Vagina (tissue), 2 donors: ENCODE measurements around the gene TMCC2. TPM values are rescaled to one million over a fixed set of nuclear protein-coding genes. Genes with fewer than 3 reads are reported as not detected.

Source experiments
- DNase-seq, 2 donors: peaks; one replicate each; pipeline ENCODE4 v3.0.0-alpha.2; 2017; ENCODE audit errors: extremely low spot score in 2 of 2
- H3K27ac ChIP-seq: fragments of 200-600 bp; sonication (generic); one replicate; pipeline ENCODE4 v1.5.1; 2019
- H3K27me3 ChIP-seq: fragments of 200-600 bp; sonication (generic); one replicate; pipeline ENCODE4 v1.5.1; 2019
- H3K36me3 ChIP-seq, 2 donors: fragments of 200-600 bp; sonication (generic); one replicate each; pipeline ENCODE4 v1.5.1; 2017 to 2019
- H3K4me1 ChIP-seq: fragments of 200-600 bp; sonication (generic); one replicate; pipeline ENCODE4 v1.5.1; 2019
- H3K4me3 ChIP-seq, 2 donors: fragments of 200-600 bp; sonication (generic); 1 replicate in 1 of 2; 2 replicates in 1 of 2; pipeline ENCODE4 v1.5.1; 2016 to 2019
- H3K9me3 ChIP-seq: fragments of 200-600 bp; sonication (generic); one replicate; pipeline ENCODE4 v1.5.1; 2019
- CTCF ChIP-seq, 3 experiments: fragments of 450-650 bp in 2 of 3; fragments of 200-600 bp in 1 of 3; sonication (generic) in 1 of 3; IDR thresholded peaks; one replicate each; pipeline ENCODE4 v1.5.1; 2017 to 2019; ENCODE audit warnings: antibody characterized with exemption in 3 of 3, mild to moderate bottlenecking in 2 of 3, moderate library complexity in 2 of 3
- POLR2A ChIP-seq, 2 donors: fragments of 450-650 bp; IDR thresholded peaks; one replicate each; pipeline ENCODE4 v1.6.1; 2017; ENCODE audit warnings: antibody characterized with exemption in 2 of 2, mild to moderate bottlenecking in 2 of 2, moderate library complexity in 2 of 2
- POLR2AphosphoS5 ChIP-seq, 2 donors: sonication (generic); formaldehyde crosslinking; IDR thresholded peaks; one replicate each; pipeline ENCODE4 v1.9.0; 2017; ENCODE audit warnings: antibody characterized with exemption in 2 of 2, mild to moderate bottlenecking in 2 of 2, low read depth in 1 of 2; ENCODE audit not compliant: insufficient read depth in 1 of 2
- intact Hi-C: fragments of 100-400 bp; cut with DNase I; formaldehyde crosslinking; loops from one replicate; pipeline ENCODE4 v1.15.1; 2023
- total RNA-seq: library from RNA; depleted of rRNA; stranded (reverse); fragments of >200 nt; gene quantifications from one replicate; pipeline ENCODE4 v1.2.3, GENCODE V29; 2016

The TMCC2 gene
- total RNA-seq, 1 donor from 2014 or later, result 4.9 TPM

GRCh38 chr1:205298191-205298994, 70.6 kb downstream of the TMCC2 start:
- no peak overlapping the region for H3K4me3 ChIP-seq
- H3K27me3 ChIP-seq, result no peaks in the 10 kb centered on the region
- H3K4me1 ChIP-seq, result peaks cover 34% of the 10 kb centered on the region
- TF ChIP-seq CTCF (IDR thresholded peaks at IDR 0.05) (no peak), POLR2A (IDR thresholded peaks at IDR 0.05) (no peak), POLR2AphosphoS5 (IDR thresholded peaks at IDR 0.05; ENCODE audit: insufficient read depth in 1 of 2, low read depth in 1 of 2) (no peak)
- H3K27ac ChIP-seq, result no peak overlapping the region
- peaks cover 0 to 2% of the 10 kb centered on the region in 2 donors for H3K36me3 ChIP-seq
- intact Hi-C loops, result no loop called here
- no peaks in the 10 kb centered on the region for H3K9me3 ChIP-seq
- DNase-seq, result no peak

- H3K4me3 ChIP-seq, result no peak overlapping the region
- H3K9me3 ChIP-seq, result no peaks in the 10 kb centered on the region
- H3K36me3 ChIP-seq, result peaks cover 0 to 16% of the 10 kb centered on the region in 2 donors
- no peaks in the 10 kb centered on the region for H3K27me3 ChIP-seq
- no peak for TF ChIP-seq POLR2A (IDR thresholded peaks at IDR 0.05)
- TF ChIP-seq CTCF (IDR thresholded peaks at IDR 0.05), result no peak
- no peak for TF ChIP-seq POLR2AphosphoS5 (IDR thresholded peaks at IDR 0.05; ENCODE audit: insufficient read depth in 1 of 2, low read depth in 1 of 2)
- no peak overlapping the region for H3K27ac ChIP-seq
- peaks cover 17% of the 10 kb centered on the region for H3K4me1 ChIP-seq
- no peak for DNase-seq
- intact Hi-C loops, result no loop called here
Measured at GRCh38 chr1:205300149-205300548, 72.4 kb downstream of the TMCC2 start.

GRCh38 chr1:205301205-205301821, 73.6 kb downstream of the TMCC2 start:
- Histone ChIP-seq H3K36me3 (peaks cover 0 to 19% of the 10 kb centered on the region in 2 donors), H3K27me3 (no peaks in the 10 kb centered on the region), H3K4me1 (peaks cover 7% of the 10 kb centered on the region), H3K27ac (no peak overlapping the region), H3K4me3 (no peak overlapping the region), H3K9me3 (no peaks in the 10 kb centered on the region)
- TF ChIP-seq POLR2AphosphoS5 (IDR thresholded peaks at IDR 0.05; ENCODE audit: insufficient read depth in 1 of 2, low read depth in 1 of 2) (no peak), POLR2A (IDR thresholded peaks at IDR 0.05) (no peak), CTCF (IDR thresholded peaks at IDR 0.05) (no peak)
- DNase-seq, result no peak
- intact Hi-C loops, result no loop called here

GRCh38 chr1:205301842-205302588, 74.3 kb downstream of the TMCC2 start:
- Histone ChIP-seq H3K36me3 (peaks cover 0 to 21% of the 10 kb centered on the region in 2 donors), H3K4me3 (no peak overlapping the region), H3K27me3 (no peaks in the 10 kb centered on the region), H3K4me1 (peaks cover 5% of the 10 kb centered on the region), H3K27ac (no peak overlapping the region), H3K9me3 (no peaks in the 10 kb centered on the region)
- TF ChIP-seq POLR2A (IDR thresholded peaks at IDR 0.05) (no peak), CTCF (IDR thresholded peaks at IDR 0.05) (no peak), POLR2AphosphoS5 (IDR thresholded peaks at IDR 0.05; ENCODE audit: insufficient read depth in 1 of 2, low read depth in 1 of 2) (no peak)
- no peak for DNase-seq
- intact Hi-C loops, result no loop called here
